Panc1 (cell line): ENCODE data around the gene ABHD13. TPM values are rescaled to one million over a fixed set of nuclear protein-coding genes. Genes with fewer than 3 reads are reported as not detected.

Experiments used
- ATAC-seq: fragments of 200-7000 bp; cut with Tn5 transposase; 2 replicates; pipeline ENCODE4 v1.9.1; 2020; ENCODE audit warnings: mild to moderate bottlenecking, moderate library complexity
- BruUV-seq: library from RNA; stranded (reverse); fragments of 400-500 nt; replicated peaks from 2 replicates; lab custom pipeline; 2021; lab: Mats Ljungman, UMichigan
- CTCF ChIA-PET: fragments of 300-600 bp; sonication (Branson Sonifier 250); formaldehyde crosslinking; loops from one replicate; lab custom pipeline; 2022; ENCODE audit warnings: antibody characterized with exemption; lab: Charles Lee
- POLR2A ChIA-PET: fragments of 300-600 bp; sonication (Branson Sonifier 250); formaldehyde crosslinking; loops from one replicate; lab custom pipeline; 2022; ENCODE audit warnings: antibody characterized with exemption; lab: Charles Lee
- DNase-seq: peaks from one replicate; pipeline ENCODE4 v3.0.0-alpha.2; 2010; ENCODE audit warnings: low read depth, low spot score
- H3K27ac ChIP-seq: 2 replicates; pipeline ENCODE4 v1.5.1; 2011; ENCODE audit warnings: mild to moderate bottlenecking, low read length, inconsistent platforms
- H3K27me3 ChIP-seq: fragments of 200-500 bp; sonication (Bioruptor generic); 2 replicates; pipeline ENCODE4 v1.6.0; 2014; ENCODE audit warnings: low read length, inconsistent platforms; ENCODE audit not compliant: control insufficient read depth, insufficient read depth
- H3K36me3 ChIP-seq: fragments of 200-500 bp; sonication (Bioruptor generic); 2 replicates; pipeline ENCODE4 v1.5.1; 2014; ENCODE audit warnings: inconsistent platforms, mild to moderate bottlenecking, low read length, moderate library complexity; ENCODE audit not compliant: control insufficient read depth, insufficient read depth
- H3K4me1 ChIP-seq: 2 replicates; pipeline ENCODE4 v1.5.1; 2011; ENCODE audit warnings: inconsistent platforms, mild to moderate bottlenecking, low read length, moderate library complexity; ENCODE audit not compliant: control insufficient read depth, insufficient read depth
- H3K4me3 ChIP-seq, 2 experiments: 2 replicates each; pipeline ENCODE4 v1.5.1; 2011 to 2012; ENCODE audit warnings: low read depth in 2 of 2, low read length in 2 of 2, mild to moderate bottlenecking in 2 of 2, inconsistent platforms in 1 of 2, moderate library complexity in 1 of 2
- H3K9me3 ChIP-seq: fragments of 200-500 bp; sonication (Bioruptor generic); 2 replicates; pipeline ENCODE4 v1.5.1; 2014; ENCODE audit warnings: low read depth, mild to moderate bottlenecking, inconsistent platforms, low read length, moderate library complexity; ENCODE audit not compliant: control insufficient read depth, insufficient read depth
- CTCF ChIP-seq: fragments of 450-650 bp; IDR thresholded peaks from 2 replicates; pipeline ENCODE4 v1.5.1; 2017; ENCODE audit warnings: mild to moderate bottlenecking
- POLR2AphosphoS5 ChIP-seq: IDR thresholded peaks from 2 replicates; pipeline ENCODE4 v1.6.1; 2012; ENCODE audit warnings: mild to moderate bottlenecking, low read depth, low read length, moderate library complexity
- REST ChIP-seq, 2 experiments: IDR thresholded peaks; 2 replicates each; pipeline ENCODE4 v1.6.1; 2011 to 2012; ENCODE audit warnings: low read depth in 2 of 2, control low read depth in 1 of 2, low read length in 1 of 2, mild to moderate bottlenecking in 1 of 2, moderate library complexity in 1 of 2; ENCODE audit not compliant: insufficient read depth in 1 of 2
- SIN3A ChIP-seq: IDR thresholded peaks from 2 replicates; pipeline ENCODE4 v1.6.1; 2012; ENCODE audit warnings: low read depth, mild to moderate bottlenecking, low read length, moderate library complexity, borderline replicate concordance; ENCODE audit not compliant: insufficient read depth
- TCF7L2 ChIP-seq: IDR thresholded peaks from 2 replicates; pipeline ENCODE4 v1.6.1; 2011; ENCODE audit warnings: mild to moderate bottlenecking, low read depth, low read length, inconsistent platforms
- in situ Hi-C: cut with HindIII; loops from 2 replicates; pipeline ENCODE4 v1.10.0; 2016; ENCODE audit warnings: low sequenced_read_pairs, low pct_unique_long_range_greater_than_20kb
- intact Hi-C: fragments of 100-400 bp; cut with micrococcal nuclease; formaldehyde crosslinking; loops from one replicate; pipeline ENCODE4 v1.10.0; 2022; ENCODE audit not compliant: unreplicated experiment
- total RNA-seq: library from RNA; stranded (reverse); gene quantifications from one replicate; pipeline ENCODE4 v1.2.1, GENCODE V29; 2021; ENCODE audit not compliant: unreplicated experiment

The ABHD13 gene
- total RNA-seq, 1 experiment from 2014 or later = 4.7 TPM

DNA sequence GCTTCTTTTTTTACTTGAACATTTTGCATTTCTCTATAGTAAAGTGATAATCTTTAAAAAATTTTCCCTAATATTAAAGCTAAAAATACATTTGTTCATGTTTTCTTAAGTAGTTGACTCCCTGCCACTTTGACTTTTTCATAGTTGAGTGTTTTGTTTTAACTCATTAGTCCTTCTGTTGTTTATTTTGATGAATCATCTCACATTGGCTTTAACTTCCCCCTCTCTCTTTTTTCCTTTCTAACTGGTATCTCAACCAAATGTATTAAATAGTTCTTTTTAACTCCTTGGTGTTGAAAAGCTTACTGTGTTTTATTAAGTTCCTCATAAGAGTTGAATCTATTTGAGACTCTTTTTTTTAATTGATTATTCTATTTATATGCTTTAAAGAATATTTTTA lies 54.1 kb downstream of the ABHD13 start:
- POLR2A ChIA-PET = no interaction called here
- in situ Hi-C loops (no loop called here), intact Hi-C loops (no loop called here)
- BruUV-seq = no TSS peak
- no peak overlapping the region for H3K4me3 ChIP-seq
- H3K27me3 ChIP-seq = no peaks in the 10 kb centered on the region
- ATAC-seq = no peak
- H3K4me1 ChIP-seq = no peaks in the 10 kb centered on the region
- no peak overlapping the region for H3K27ac ChIP-seq
- no peak for DNase-seq
- H3K9me3 ChIP-seq = no peaks in the 10 kb centered on the region
- no peaks in the 10 kb centered on the region for H3K36me3 ChIP-seq
- CTCF ChIA-PET = no interaction called here
- TF ChIP-seq POLR2AphosphoS5 = no peak
- no peak for TF ChIP-seq REST (IDR thresholded peaks at IDR 0.05; ENCODE audit: insufficient read depth in 1 of 2, low read depth in 2 of 2, low read length in 1 of 2)
- no peak for TF ChIP-seq CTCF
- TF ChIP-seq TCF7L2 = no peak
- no peak for TF ChIP-seq SIN3A

DNA sequence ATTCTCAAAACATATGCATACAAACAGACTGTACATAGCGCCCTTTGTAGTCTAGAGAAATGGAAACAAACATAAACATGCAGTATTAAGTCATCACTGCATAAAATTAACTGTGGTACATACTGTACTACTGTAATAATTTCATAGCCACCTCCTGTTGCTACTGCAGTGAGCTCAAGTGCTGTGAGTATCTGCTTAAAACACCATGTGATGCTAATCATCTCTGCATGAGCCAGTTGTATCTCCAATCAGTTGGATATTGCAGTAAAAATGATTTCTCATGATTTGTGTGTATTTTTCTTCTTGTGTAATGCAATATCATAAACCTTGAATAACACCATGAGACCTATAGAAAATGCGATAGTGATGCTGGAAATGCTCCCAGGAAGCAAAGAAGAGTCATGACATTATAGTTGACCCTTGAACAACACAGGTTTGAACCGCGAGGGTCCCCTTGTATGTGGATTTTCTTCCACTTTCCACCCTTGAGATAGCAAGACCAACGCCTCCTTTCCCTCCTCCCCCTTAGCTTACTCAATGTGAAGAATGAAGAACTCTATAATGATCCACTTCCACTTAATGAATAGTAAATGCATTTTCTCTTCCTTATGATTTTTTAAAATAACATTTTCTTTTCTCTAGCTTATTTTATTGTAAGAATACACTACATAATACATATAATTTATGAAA lies 55.4 kb downstream of the ABHD13 start:
- H3K4me1 ChIP-seq = no peaks in the 10 kb centered on the region
- DNase-seq = no peak
- TF ChIP-seq REST (IDR thresholded peaks at IDR 0.05; ENCODE audit: insufficient read depth in 1 of 2, low read depth in 2 of 2, low read length in 1 of 2) (no peak), CTCF (no peak), SIN3A (no peak), POLR2AphosphoS5 (no peak), TCF7L2 (no peak)
- H3K4me3 ChIP-seq = no peak overlapping the region
- no peaks in the 10 kb centered on the region for H3K9me3 ChIP-seq
- POLR2A ChIA-PET = no interaction called here
- ATAC-seq = no peak
- CTCF ChIA-PET = no interaction called here
- in situ Hi-C loops (no loop called here), intact Hi-C loops (no loop called here)
- no peak overlapping the region for H3K27ac ChIP-seq
- no TSS peak for BruUV-seq
- no peaks in the 10 kb centered on the region for H3K27me3 ChIP-seq
- H3K36me3 ChIP-seq = no peaks in the 10 kb centered on the region
